ENCODE measurements around the gene CRTC1.
A peak's percentile ranks its signal among the peaks of the same experiment; 100 is the strongest.

Gene CRTC1

GRCh38 chr19:18776736-18777135 is 93.3 kb downstream of the CRTC1 start:
- no peak overlapping the region for H2AFZ ChIP-seq (ENCODE audit: low read length)
- no peak overlapping the region for H3K4me3 ChIP-seq (ENCODE audit: low read length)
- H3K79me2 ChIP-seq (ENCODE audit: low read length): no peaks in the 10 kb centered on the region
- H4K20me1 ChIP-seq (ENCODE audit: insufficient read depth, low read length): no peaks in the 10 kb centered on the region
- H3K4me2 ChIP-seq (ENCODE audit: low read depth, low read length): no peak overlapping the region
- no peaks in the 10 kb centered on the region for H3K9me3 ChIP-seq (replicated peaks; ENCODE audit: insufficient read depth, low read length)
- H3K4me1 ChIP-seq (ENCODE audit: low read length): peaks cover 10% of the 10 kb centered on the region
- no peaks in the 10 kb centered on the region for H3K36me3 ChIP-seq (replicated peaks; ENCODE audit: insufficient read depth, low read length)
- H3K27me3 ChIP-seq (replicated peaks; ENCODE audit: insufficient read depth, low read length): peaks cover 18% of the 10 kb centered on the region
- no peak overlapping the region for H3K9ac ChIP-seq (ENCODE audit: low read length)
- H3K9me2 ChIP-seq (replicated peaks; ENCODE audit: insufficient read depth, low read length): no peaks in the 10 kb centered on the region
- no peak overlapping the region for H3K27ac ChIP-seq (ENCODE audit: low read length)
- no peak for TF ChIP-seq EZH2phosphoT487 (IDR thresholded peaks at IDR 0.05; ENCODE audit: low read length)
- TF ChIP-seq CTCF (IDR thresholded peaks at IDR 0.05; ENCODE audit: low read length): no peak
- no peak for TF ChIP-seq EZH2 (optimal IDR thresholded peaks at IDR 0.05; ENCODE audit: low read depth, low read length)
- H3F3A ChIP-seq (ENCODE audit: insufficient read depth, low read length): no peaks in the 10 kb centered on the region
- no peak for DNase-seq

- no peak for TF ChIP-seq CTCF (IDR thresholded peaks at IDR 0.05; ENCODE audit: low read length)
- no peak for TF ChIP-seq EZH2 (optimal IDR thresholded peaks at IDR 0.05; ENCODE audit: low read depth, low read length)
- TF ChIP-seq EZH2phosphoT487 (IDR thresholded peaks at IDR 0.05; ENCODE audit: low read length): no peak
- H3K79me2 ChIP-seq (ENCODE audit: low read length): no peaks in the 10 kb centered on the region
- no peaks in the 10 kb centered on the region for H3K9me3 ChIP-seq (replicated peaks; ENCODE audit: insufficient read depth, low read length)
- H2AFZ ChIP-seq (ENCODE audit: low read length): no peak overlapping the region
- H3F3A ChIP-seq (ENCODE audit: insufficient read depth, low read length): no peaks in the 10 kb centered on the region
- no peak for DNase-seq
- peaks cover 10% of the 10 kb centered on the region for H3K4me1 ChIP-seq (ENCODE audit: low read length)
- H3K9me2 ChIP-seq (replicated peaks; ENCODE audit: insufficient read depth, low read length): no peaks in the 10 kb centered on the region
- no peaks in the 10 kb centered on the region for H3K36me3 ChIP-seq (replicated peaks; ENCODE audit: insufficient read depth, low read length)
- peaks cover 22% of the 10 kb centered on the region for H3K27me3 ChIP-seq (replicated peaks; ENCODE audit: insufficient read depth, low read length)
- no peak overlapping the region for H3K4me3 ChIP-seq (ENCODE audit: low read length)
- H3K9ac ChIP-seq (ENCODE audit: low read length): no peak overlapping the region
- no peaks in the 10 kb centered on the region for H4K20me1 ChIP-seq (ENCODE audit: insufficient read depth, low read length)
- H3K4me2 ChIP-seq (ENCODE audit: low read depth, low read length): peak overlapping the region; percentile 34; the same call in 1 of the 2 replicates
- H3K27ac ChIP-seq (ENCODE audit: low read length): no peak overlapping the region
Measured at GRCh38 chr19:18777301-18778075, 94.0 kb downstream of the CRTC1 start.

- Histone ChIP-seq H3K27me3 (replicated peaks; ENCODE audit: insufficient read depth, low read length) (peaks cover 27% of the 10 kb centered on the region), H3F3A (ENCODE audit: insufficient read depth, low read length) (no peaks in the 10 kb centered on the region), H3K36me3 (replicated peaks; ENCODE audit: insufficient read depth, low read length) (no peaks in the 10 kb centered on the region), H4K20me1 (ENCODE audit: insufficient read depth, low read length) (no peaks in the 10 kb centered on the region), H3K9ac (ENCODE audit: low read length) (no peak overlapping the region), H3K79me2 (ENCODE audit: low read length) (no peaks in the 10 kb centered on the region), H3K4me1 (ENCODE audit: low read length) (peaks cover 10% of the 10 kb centered on the region), H3K9me3 (replicated peaks; ENCODE audit: insufficient read depth, low read length) (no peaks in the 10 kb centered on the region), H3K27ac (ENCODE audit: low read length) (no peak overlapping the region), H3K9me2 (replicated peaks; ENCODE audit: insufficient read depth, low read length) (no peaks in the 10 kb centered on the region), H3K4me2 (ENCODE audit: low read depth, low read length) (peak overlapping the region; percentile 34; the same call in 1 of the 2 replicates), H3K4me3 (ENCODE audit: low read length) (no peak overlapping the region), H2AFZ (ENCODE audit: low read length) (no peak overlapping the region)
- TF ChIP-seq EZH2 (optimal IDR thresholded peaks at IDR 0.05; ENCODE audit: low read depth, low read length): no peak
- TF ChIP-seq EZH2phosphoT487 (IDR thresholded peaks at IDR 0.05; ENCODE audit: low read length): no peak
- TF ChIP-seq CTCF (IDR thresholded peaks at IDR 0.05; ENCODE audit: low read length): no peak
- DNase-seq: no peak
Measured at GRCh38 chr19:18778076-18778389, 94.6 kb downstream of the CRTC1 start.

Measured in MM.1S (cell line).